ENCODE measurements around the gene MNT. TPM values are rescaled to one million over a fixed set of nuclear protein-coding genes. Genes with fewer than 3 reads are reported as not detected.

Gene MNT
- total and polyA plus RNA-seq, 2 of the 8 experiments (the other 6 are each of a cell fraction or from before 2014, with no cell fraction given), result 5.0 to 17.3 TPM

- Histone ChIP-seq H2BK20ac (ENCODE audit: low read length) (no peak overlapping the region), H3K79me2 (ENCODE audit: control insufficient read depth in 1 of 2, insufficient read depth in 2 of 2, low read length in 2 of 2) (no peaks in the 10 kb centered on the region), H3K36me3 (ENCODE audit: control insufficient read depth in 2 of 4, insufficient read depth in 4 of 4, low read length in 3 of 4) (peaks cover 2 to 13% (median 9%) of the 10 kb centered on the region in 4 experiments; a peak in 5 of 8 replicates), H3K9ac (replicated peaks in 1 of 4; ENCODE audit: extremely low read depth in 1 of 4, low read depth in 3 of 4, low read length in 3 of 4) (no peak overlapping the region), H3K4me1 (replicated peaks in 1 of 4; ENCODE audit: control insufficient read depth in 3 of 4, insufficient read depth in 4 of 4, low read length in 3 of 4) (peaks cover 0 to 12% (median 5%) of the 10 kb centered on the region in 4 experiments; a peak in 3 of 7 replicates), H3K56ac (replicated peaks; ENCODE audit: insufficient read length, low read depth, low read length) (no peak overlapping the region), H2AK5ac (ENCODE audit: low read depth, low read length) (no peak overlapping the region), H3K9me3 (ENCODE audit: insufficient read depth in 2 of 2, low read depth in 1 of 2, low read length in 1 of 2) (no peaks in the 10 kb centered on the region), H4K8ac (ENCODE audit: extremely low read depth, insufficient read depth, low read length) (no peak overlapping the region), H3K18ac (ENCODE audit: extremely low read depth, low read length) (no peak overlapping the region), H2AFZ (ENCODE audit: low read length) (no peak overlapping the region), H2BK12ac (ENCODE audit: low read depth, low read length) (no peak overlapping the region), H2BK5ac (ENCODE audit: low read depth, low read length) (no peak overlapping the region), H3K4me3 (ENCODE audit: extremely low read depth in 1 of 4, insufficient read depth in 2 of 4, low read depth in 3 of 4, low read length in 4 of 4) (no peak overlapping the region), H4K5ac (ENCODE audit: insufficient read length, low read depth, low read length) (no peak overlapping the region), H3K27me3 (replicated peaks in 1 of 4; ENCODE audit: control insufficient read depth in 3 of 4, extremely low read depth in 1 of 4, insufficient read depth in 3 of 4, low read length in 3 of 4) (no peaks in the 10 kb centered on the region), H3K23ac (ENCODE audit: insufficient read length) (no peak overlapping the region), H3K27ac (ENCODE audit: low read depth, low read length) (no peak overlapping the region; the same call in 1 of the 2 replicates), H4K91ac (replicated peaks; ENCODE audit: insufficient read length, low read length) (no peak overlapping the region), H3K23me2 (ENCODE audit: low read depth, low read length) (no peaks in the 10 kb centered on the region), H3K4me2 (ENCODE audit: insufficient read depth in 1 of 2, low read depth in 2 of 2, low read length in 2 of 2) (no peak overlapping the region), H3K4ac (replicated peaks; ENCODE audit: insufficient read length, low read depth, low read length) (no peak overlapping the region), H3K14ac (ENCODE audit: insufficient read length) (no peak overlapping the region), H2BK15ac (ENCODE audit: low read length) (no peak overlapping the region), H2BK120ac (replicated peaks; ENCODE audit: low read depth, low read length) (no peak overlapping the region), H4K20me1 (replicated peaks in 1 of 2; ENCODE audit: control insufficient read depth in 1 of 2, insufficient read depth in 2 of 2, low read length in 2 of 2) (peaks cover 2 to 3% of the 10 kb centered on the region in 2 experiments), H3K79me1 (ENCODE audit: low read depth, low read length) (no peaks in the 10 kb centered on the region)
- 94% methylated on average over 17 of the region's 18 CpGs; no CpG with 5 or more reads in 1 of the 2 experiments for WGBS, 2 experiments (ENCODE audit: extremely low coverage in 1 of 2, insufficient coverage in 1 of 2, insufficient read length in 1 of 2, insufficient replicate concordance in 2 of 2, low coverage in 1 of 2, low lambda C conversion rate in 2 of 2, missing lambda C conversion rate in 1 of 2)
- TF ChIP-seq BACH1 (IDR thresholded peaks at IDR 0.05; ENCODE audit: low read length), result no peak
- CTCF ChIA-PET (ENCODE audit: partially characterized antibody), result interaction anchor here (1.0 to 13.4 kb wide), 5 partner anchors 10 to 42 kb away, joined by 3 to 209 read pairs (median 6); no protein-coding TSS in a partner anchor
- POLR2A ChIA-PET (ENCODE audit: partially characterized antibody), result interaction anchor here (0.5 to 2.3 kb wide), 4 partner anchors 9 to 280 kb away, joined by 3 to 12 read pairs (median 3); no protein-coding TSS in a partner anchor
- DNase-seq (ENCODE audit: low read depth in 1 of 2, low spot score in 2 of 2), result no peak
- FAIRE-seq, result no peak
Observed at GRCh38 chr17:2373179-2373578, 27.7 kb downstream of the MNT start.
